PC-9 (cell line): ENCODE results near the gene UBASH3A.

ENCODE experiments used
- CTCF ChIP-seq: fragments of 200-600 bp; sonication (generic); conservative IDR thresholded peaks from 2 replicates; pipeline ENCODE4 v1.6.1; 2017; ENCODE audit warnings: mixed run types, antibody characterized with exemption, mild to moderate bottlenecking, moderate library complexity
- EZH2 ChIP-seq: fragments of 200-600 bp; sonication (generic); IDR thresholded peaks from 2 replicates; pipeline ENCODE4 v1.8.0; 2017; ENCODE audit warnings: antibody characterized with exemption, low read depth

DNA sequence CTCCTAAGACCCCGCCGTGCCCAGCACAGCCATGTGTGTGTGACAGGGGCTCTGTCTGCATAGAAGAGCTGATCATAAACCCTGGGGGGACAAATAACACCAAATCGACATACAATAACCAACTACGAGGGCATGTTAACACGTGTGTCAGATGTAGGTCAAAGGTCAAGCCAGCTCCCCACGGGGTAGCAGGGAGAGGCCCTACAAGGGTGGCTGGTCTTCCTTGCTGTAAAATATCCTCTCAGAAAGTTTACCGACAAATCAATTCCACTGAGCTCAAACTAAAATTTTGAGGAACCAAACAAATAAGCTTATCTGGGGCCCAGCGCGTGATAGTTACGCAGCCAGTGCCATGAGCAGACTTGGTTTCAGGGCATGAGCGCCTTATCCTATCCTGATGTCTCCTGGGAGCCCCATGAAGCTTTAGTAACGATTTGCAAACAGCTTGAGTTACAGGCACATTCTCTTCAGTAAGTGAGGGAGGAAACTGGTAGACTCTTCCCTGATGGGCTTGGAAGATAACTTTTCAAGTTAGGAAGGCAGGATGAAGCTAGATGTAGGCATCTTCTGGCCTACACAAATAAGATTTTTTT, 5.2 kb upstream of the UBASH3A start:
- TF ChIP-seq CTCF (no peak), EZH2 (no peak)
